Measurements from ENCODE around the gene TCP1.

DNA sequence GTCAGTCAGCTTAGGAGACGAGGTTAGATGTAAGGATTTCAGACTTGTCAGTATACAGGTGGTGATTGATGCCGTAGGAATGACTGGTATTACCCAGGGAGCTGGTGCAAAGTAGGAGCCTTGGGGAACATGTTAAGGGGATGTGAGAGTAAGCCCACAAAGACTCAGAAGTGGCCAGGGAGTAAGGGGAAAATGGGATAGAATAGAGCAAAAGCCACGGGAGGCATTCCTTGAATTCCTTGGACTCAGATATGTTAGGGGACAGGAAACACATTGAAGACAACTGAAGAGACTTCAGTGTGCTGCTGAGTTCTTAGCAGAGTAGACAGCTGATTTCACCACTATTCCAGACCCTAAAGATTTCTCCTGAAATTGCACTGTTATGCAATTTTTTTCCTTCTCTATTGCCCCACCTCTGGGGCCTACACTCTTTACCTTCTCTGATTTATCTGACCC lies 28.8 kb downstream of the TCP1 start:
- TF ChIP-seq CTCF (conservative IDR thresholded peaks at IDR 0.05) (no peak), ZFX (IDR thresholded peaks at IDR 0.05) (no peak)
